Right lobe of liver (tissue), 4 donors: Measurements from ENCODE around the gene SEMA3B.

ENCODE experiments used
- POLR2A ChIP-seq: fragments of 450-650 bp; IDR thresholded peaks from one replicate; pipeline ENCODE4 v1.6.1; 2017; ENCODE audit warnings: antibody characterized with exemption, mild to moderate bottlenecking
- TF ChIP-seq, protein P1 (sequence below), 4 donors: fragments of 200-600 bp in 3 of 4; fragments of 450-650 bp in 1 of 4; IDR thresholded peaks; one replicate each; pipeline versions ENCODE4 v1.5.1 to v1.8.0; 2016 to 2022; ENCODE audit warnings: antibody characterized with exemption in 4 of 4, mild to moderate bottlenecking in 2 of 4
- donor health status: DM: no; HTN: no; CAD: no.
- donor health status: DM: no; HTN: no; CAD: no.
- donor health status: DM: no; HTN: yes; CAD: no.

DNA sequence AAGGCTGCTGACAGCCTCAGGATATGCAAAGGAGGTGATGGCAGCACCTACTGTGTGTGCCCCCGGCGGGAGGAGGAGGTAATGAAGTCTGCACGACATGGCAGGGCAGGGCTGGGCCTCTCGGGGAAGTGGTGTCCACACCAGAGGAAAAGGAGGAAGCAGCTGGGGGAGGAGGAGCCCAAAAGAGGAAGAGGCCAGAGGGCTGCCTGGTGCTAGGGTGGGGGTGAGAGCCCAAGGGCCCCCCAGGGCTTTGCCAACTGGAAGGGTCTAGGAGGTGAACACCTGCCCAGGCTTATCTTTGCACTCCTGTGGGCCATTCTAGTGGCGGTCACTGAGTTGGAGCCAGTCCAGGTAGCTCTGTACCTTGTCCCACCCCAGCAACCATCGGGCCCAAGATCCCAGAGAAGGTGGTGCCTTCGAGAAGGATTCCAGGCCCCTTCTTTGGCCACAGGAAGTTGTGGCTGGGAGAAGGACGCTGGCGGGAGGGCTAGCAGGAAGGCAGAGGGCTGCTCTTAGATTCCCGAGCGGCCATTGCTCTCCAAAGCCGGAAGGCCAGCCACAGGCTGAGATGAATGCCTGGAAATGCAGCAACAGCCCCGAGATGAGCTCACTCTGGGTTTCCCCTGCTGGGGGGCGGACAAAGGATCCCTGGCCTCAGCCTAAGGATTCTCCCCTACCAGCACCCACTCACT is 25.9 kb upstream of the SEMA3B start:
- TF ChIP-seq, protein P1, sequence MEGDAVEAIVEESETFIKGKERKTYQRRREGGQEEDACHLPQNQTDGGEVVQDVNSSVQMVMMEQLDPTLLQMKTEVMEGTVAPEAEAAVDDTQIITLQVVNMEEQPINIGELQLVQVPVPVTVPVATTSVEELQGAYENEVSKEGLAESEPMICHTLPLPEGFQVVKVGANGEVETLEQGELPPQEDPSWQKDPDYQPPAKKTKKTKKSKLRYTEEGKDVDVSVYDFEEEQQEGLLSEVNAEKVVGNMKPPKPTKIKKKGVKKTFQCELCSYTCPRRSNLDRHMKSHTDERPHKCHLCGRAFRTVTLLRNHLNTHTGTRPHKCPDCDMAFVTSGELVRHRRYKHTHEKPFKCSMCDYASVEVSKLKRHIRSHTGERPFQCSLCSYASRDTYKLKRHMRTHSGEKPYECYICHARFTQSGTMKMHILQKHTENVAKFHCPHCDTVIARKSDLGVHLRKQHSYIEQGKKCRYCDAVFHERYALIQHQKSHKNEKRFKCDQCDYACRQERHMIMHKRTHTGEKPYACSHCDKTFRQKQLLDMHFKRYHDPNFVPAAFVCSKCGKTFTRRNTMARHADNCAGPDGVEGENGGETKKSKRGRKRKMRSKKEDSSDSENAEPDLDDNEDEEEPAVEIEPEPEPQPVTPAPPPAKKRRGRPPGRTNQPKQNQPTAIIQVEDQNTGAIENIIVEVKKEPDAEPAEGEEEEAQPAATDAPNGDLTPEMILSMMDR (IDR thresholded peaks at IDR 0.05): no peak
- no peak for TF ChIP-seq POLR2A
